WTC11 (cell line): ENCODE data around the gene RSPH1. TPM values are rescaled to one million over a fixed set of nuclear protein-coding genes. Genes with fewer than 3 reads are reported as not detected.

Experiments
- ATAC-seq: fragments of 200-7000 bp; cut with Tn5 transposase; 2 replicates; pipeline ENCODE4 v1.10.0; 2021; ENCODE audit warnings: mild to moderate bottlenecking, moderate library complexity
- CTCF ChIA-PET: fragments of 300-600 bp; sonication (Branson Sonifier 250); formaldehyde crosslinking; loops from one replicate; lab custom pipeline; 2021; ENCODE audit warnings: antibody characterized with exemption; lab: Charles Lee
- POLR2A ChIA-PET: fragments of 350-600 bp; sonication (Branson Sonifier 250); formaldehyde crosslinking; loops from one replicate; lab custom pipeline; 2021; ENCODE audit warnings: antibody characterized with exemption; lab: Charles Lee
- DNase-seq: peaks from one replicate; pipeline ENCODE4 v3.0.0; 2021; ENCODE audit warnings: low spot score
- H3K27ac Mint-ChIP-seq: 2 replicates; pipeline ENCODE4 v1.8.0; 2021; ENCODE audit warnings: mixed read lengths
- H3K27me3 Mint-ChIP-seq: 2 replicates; pipeline ENCODE4 v1.8.0; 2021; ENCODE audit warnings: low read depth, mild to moderate bottlenecking, moderate library complexity, mixed read lengths
- H3K36me3 Mint-ChIP-seq: 2 replicates; pipeline ENCODE4 v1.8.0; 2021; ENCODE audit warnings: mixed read lengths
- H3K4me1 Mint-ChIP-seq: 2 replicates; pipeline ENCODE4 v1.8.0; 2022; ENCODE audit warnings: mixed read lengths
- H3K4me3 Mint-ChIP-seq: 2 replicates; pipeline ENCODE4 v1.8.0; 2021; ENCODE audit warnings: mild to moderate bottlenecking, moderate library complexity, mixed read lengths
- H3K9me3 Mint-ChIP-seq: 2 replicates; pipeline ENCODE4 v1.8.0; 2021; ENCODE audit warnings: mixed read lengths
- ATF1 ChIP-seq: sonication (generic); formaldehyde crosslinking; IDR thresholded peaks from 2 replicates; pipeline ENCODE4 v1.8.1; 2023; ENCODE audit warnings: mild to moderate bottlenecking, moderate library complexity, missing genetic modification reagents
- ATF6 ChIP-seq: sonication (generic); formaldehyde crosslinking; IDR thresholded peaks from 2 replicates; pipeline ENCODE4 v1.8.1; 2023; ENCODE audit warnings: mild to moderate bottlenecking, missing genetic modification reagents
- ELF4 ChIP-seq: sonication (generic); formaldehyde crosslinking; IDR thresholded peaks from 2 replicates; pipeline ENCODE4 v1.8.1; 2022; ENCODE audit warnings: low read depth, mild to moderate bottlenecking, moderate library complexity, missing genetic modification reagents
- EMX1 ChIP-seq: fragments of 250-450 bp; sonication (Bioruptor Pico); IDR thresholded peaks from 2 replicates; pipeline ENCODE4 v1.8.0; 2021; ENCODE audit warnings: mild to moderate bottlenecking
- ETV6 ChIP-seq: sonication (generic); formaldehyde crosslinking; IDR thresholded peaks from 2 replicates; pipeline ENCODE4 v1.8.1; 2022; ENCODE audit warnings: mild to moderate bottlenecking, missing genetic modification reagents
- FOXJ3 ChIP-seq: sonication (generic); formaldehyde crosslinking; IDR thresholded peaks from 2 replicates; pipeline ENCODE4 v1.9.0; 2021; ENCODE audit warnings: missing genetic modification reagents, mild to moderate bottlenecking, borderline replicate concordance
- GABPB1 ChIP-seq: sonication (generic); formaldehyde crosslinking; IDR thresholded peaks from 2 replicates; pipeline ENCODE4 v1.8.1; 2023; ENCODE audit warnings: mild to moderate bottlenecking, missing genetic modification reagents
- GRHL2 ChIP-seq: fragments of 250-450 bp; sonication (Bioruptor Pico); IDR thresholded peaks from 2 replicates; pipeline ENCODE4 v1.8.0; 2022; ENCODE audit warnings: mild to moderate bottlenecking, moderate library complexity; ENCODE audit not compliant: insufficient replicate concordance, severe bottlenecking
- HMGA2 ChIP-seq: fragments of 250-450 bp; sonication (Bioruptor Pico); IDR thresholded peaks from 2 replicates; pipeline ENCODE4 v1.4.0; 2021; ENCODE audit warnings: mild to moderate bottlenecking, moderate library complexity
- JAZF1 ChIP-seq: fragments of 250-450 bp; sonication (Bioruptor Pico); IDR thresholded peaks from 2 replicates; pipeline ENCODE4 v1.9.0; 2021; ENCODE audit warnings: moderate library complexity, mild to moderate bottlenecking, inconsistent platforms
- MLX ChIP-seq: sonication (generic); formaldehyde crosslinking; IDR thresholded peaks from 2 replicates; pipeline ENCODE4 v1.8.1; 2023; ENCODE audit warnings: mild to moderate bottlenecking, missing genetic modification reagents, moderate library complexity
- PRDM15 ChIP-seq: sonication (generic); formaldehyde crosslinking; IDR thresholded peaks from 2 replicates; pipeline ENCODE4 v1.8.0; 2022; ENCODE audit warnings: missing genetic modification reagents
- STAT6 ChIP-seq: sonication (generic); formaldehyde crosslinking; conservative IDR thresholded peaks from 2 replicates; pipeline ENCODE4 v1.8.1; 2023; ENCODE audit warnings: mild to moderate bottlenecking, low read depth, missing genetic modification reagents, moderate library complexity
- TEAD4 ChIP-seq: sonication (generic); formaldehyde crosslinking; IDR thresholded peaks from 2 replicates; pipeline ENCODE4 v1.8.0; 2022; ENCODE audit warnings: mild to moderate bottlenecking, missing genetic modification reagents
- USF1 ChIP-seq: sonication (generic); formaldehyde crosslinking; IDR thresholded peaks from 2 replicates; pipeline ENCODE4 v1.8.0; 2022; ENCODE audit warnings: mild to moderate bottlenecking, missing genetic modification reagents
- ZNF219 ChIP-seq: sonication (generic); formaldehyde crosslinking; IDR thresholded peaks from 2 replicates; pipeline ENCODE4 v1.8.0; 2023; ENCODE audit warnings: missing genetic modification reagents, mild to moderate bottlenecking, borderline replicate concordance
- ZNF232 ChIP-seq: sonication (generic); formaldehyde crosslinking; IDR thresholded peaks from 2 replicates; pipeline ENCODE4 v1.8.0; 2022; ENCODE audit warnings: mild to moderate bottlenecking, missing genetic modification reagents
- ZNF317 ChIP-seq: sonication (generic); formaldehyde crosslinking; IDR thresholded peaks from 2 replicates; pipeline ENCODE4 v1.8.1; 2023; ENCODE audit warnings: low read depth, mild to moderate bottlenecking, moderate library complexity, missing genetic modification reagents, borderline replicate concordance
- ZNF423 ChIP-seq: fragments of 250-450 bp; sonication (Bioruptor Pico); IDR thresholded peaks from 2 replicates; pipeline ENCODE4 v2.1.2; 2022; ENCODE audit warnings: mild to moderate bottlenecking, moderate library complexity
- total RNA-seq: library from RNA; stranded (reverse); gene quantifications from 3 replicates; pipeline ENCODE4 v1.2.3, GENCODE V29; 2021

Gene RSPH1
- total RNA-seq, 1 experiment from 2014 or later: 0.11 TPM

GRCh38 chr21:42480736-42481135, 15.3 kb downstream of the RSPH1 start:
- POLR2A ChIA-PET: no interaction called here
- Mint-ChIP-seq H3K27me3 (0 out of 2 replicates have a peak, but pooled peaks cover 2% of the 10 kb centered on the region), H3K9me3 (peaks cover 5% of the 10 kb centered on the region; the same call in 1 of the 2 replicates), H3K36me3 (no peaks in the 10 kb centered on the region), H3K4me3 (no peak overlapping the region)
- ATAC-seq: no peak
- TF ChIP-seq GRHL2 (CRISPR knock-in tag): no peak
- no peak for TF ChIP-seq PRDM15 (CRISPR knock-in tag)
- TF ChIP-seq FOXJ3 (CRISPR knock-in tag): no peak
- no peak for TF ChIP-seq TEAD4 (CRISPR knock-in tag)
- TF ChIP-seq ATF6 (CRISPR knock-in tag): no peak
- TF ChIP-seq EMX1 (CRISPR knock-in tag): no peak
- TF ChIP-seq ETV6 (CRISPR knock-in tag): no peak
- no peak for TF ChIP-seq MLX (CRISPR knock-in tag)
- TF ChIP-seq ZNF423: no peak
- TF ChIP-seq USF1: no peak
- TF ChIP-seq, all 79 proteins: peak for 0
- no peaks in the 10 kb centered on the region for H3K4me1 Mint-ChIP-seq
- H3K27ac Mint-ChIP-seq: no peak overlapping the region
- DNase-seq: no peak
- CTCF ChIA-PET: no interaction called here

- peaks cover 5% of the 10 kb centered on the region; the same call in 1 of the 2 replicates for H3K9me3 Mint-ChIP-seq
- no peak for ATAC-seq
- H3K27me3 Mint-ChIP-seq: no peaks in the 10 kb centered on the region
- ChIA-PET POLR2A (no interaction called here), CTCF (no interaction called here)
- H3K27ac Mint-ChIP-seq: no peak overlapping the region
- H3K36me3 Mint-ChIP-seq: no peaks in the 10 kb centered on the region
- no peak overlapping the region for H3K4me3 Mint-ChIP-seq
- no peak for DNase-seq
- TF ChIP-seq ZNF219 (CRISPR knock-in tag) (no peak), ELF4 (no peak), GABPB1 (no peak), ZNF232 (CRISPR knock-in tag) (no peak), ZNF317 (CRISPR knock-in tag) (no peak), GRHL2 (CRISPR knock-in tag) (no peak), ATF1 (CRISPR knock-in tag) (no peak), PRDM15 (CRISPR knock-in tag) (no peak), HMGA2 (CRISPR knock-in tag) (no peak), STAT6 (no peak), JAZF1 (CRISPR knock-in tag) (no peak)
- H3K4me1 Mint-ChIP-seq: peaks cover 4% of the 10 kb centered on the region
Measured at GRCh38 chr21:42479582-42479981, 16.4 kb downstream of the RSPH1 start.
